Superior temporal gyrus (tissue), 1 donor: ENCODE data around the gene LYL1.

Experiments
- DNase-seq: peaks from one replicate; pipeline ENCODE4 v3.0.0-alpha.2; 2016; ENCODE audit errors: extremely low spot score

LYL1 gene

GRCh38 chr19:13073263-13073662 lies 29.4 kb downstream of the LYL1 start:
- no peak for DNase-seq

- peak; percentile 95 for DNase-seq
Measured at GRCh38 chr19:13072188-13072908, 30.3 kb downstream of the LYL1 start.

- peak; percentile 61 for DNase-seq
Measured at GRCh38 chr19:13071444-13072187, 31.0 kb downstream of the LYL1 start.

- peak; percentile 73 for DNase-seq
Measured at GRCh38 chr19:13070425-13071140, 32.1 kb downstream of the LYL1 start.

GRCh38 chr19:13069415-13070359 lies 33.0 kb downstream of the LYL1 start:
- DNase-seq = no peak

- DNase-seq = peak; percentile 71
Measured at GRCh38 chr19:13068085-13068846, 34.4 kb downstream of the LYL1 start.

GRCh38 chr19:13066933-13067807 lies 35.5 kb downstream of the LYL1 start:
- DNase-seq = no peak

- DNase-seq = no peak
Measured at GRCh38 chr19:13066226-13066625, 36.4 kb downstream of the LYL1 start.

GRCh38 chr19:13064092-13064489 lies 38.6 kb downstream of the LYL1 start:
- no peak for DNase-seq

- DNase-seq = no peak
Measured at GRCh38 chr19:13063461-13064091, 39.1 kb downstream of the LYL1 start.

- DNase-seq = no peak
Measured at GRCh38 chr19:13062317-13062716, 40.3 kb downstream of the LYL1 start.

- DNase-seq = peak; percentile 96
Measured at GRCh38 chr19:13060964-13061927, 41.4 kb downstream of the LYL1 start.

- peak; percentile 70 for DNase-seq
Measured at GRCh38 chr19:13060233-13060963, 42.3 kb downstream of the LYL1 start.

- DNase-seq = no peak
Measured at GRCh38 chr19:13058951-13059660, 43.6 kb downstream of the LYL1 start.

GRCh38 chr19:13057744-13058143 lies 44.9 kb downstream of the LYL1 start:
- DNase-seq = no peak

- no peak for DNase-seq
Measured at GRCh38 chr19:13057147-13057572, 45.5 kb downstream of the LYL1 start.
